HG03045 (cell line): ENCODE measurements around the gene RFTN1.
"Not testable (repeated sequence)": the region's sequence is repeated elsewhere in the genome, so short reads cannot be mapped to it uniquely, and the experiment has no call there.

ENCODE experiments used
- ATAC-seq: cut with Tn5 transposase; IDR thresholded peaks from one replicate; pipeline ENCODE4 v1.9.1; 2021; ENCODE audit warnings: mild to moderate bottlenecking, moderate library complexity; ENCODE audit not compliant: unreplicated experiment

RFTN1 gene

GRCh38 chr3:16311960-16312451 is 201.5 kb downstream of the RFTN1 start:
- ATAC-seq, result peak; percentile 49

DNA sequence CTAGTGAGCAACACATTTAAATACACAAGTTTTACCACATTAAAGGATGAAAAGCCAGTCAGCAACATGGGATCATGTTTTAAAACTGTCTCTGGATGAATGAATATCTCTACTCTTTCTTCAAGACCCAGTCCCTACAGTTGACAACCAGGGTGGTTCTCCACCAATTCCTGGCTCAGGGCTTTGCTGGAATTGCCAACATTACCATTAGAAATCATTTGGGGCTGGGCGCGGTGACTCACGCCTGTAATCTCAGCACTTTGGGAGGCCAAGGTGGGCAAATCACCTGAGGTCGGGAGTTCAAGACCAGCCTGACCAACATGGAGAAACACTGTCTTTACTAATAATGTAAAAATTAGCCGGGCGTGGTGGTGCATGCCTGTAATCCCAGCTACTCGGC is 203.0 kb downstream of the RFTN1 start:
- ATAC-seq, result not testable (repeated sequence)

DNA sequence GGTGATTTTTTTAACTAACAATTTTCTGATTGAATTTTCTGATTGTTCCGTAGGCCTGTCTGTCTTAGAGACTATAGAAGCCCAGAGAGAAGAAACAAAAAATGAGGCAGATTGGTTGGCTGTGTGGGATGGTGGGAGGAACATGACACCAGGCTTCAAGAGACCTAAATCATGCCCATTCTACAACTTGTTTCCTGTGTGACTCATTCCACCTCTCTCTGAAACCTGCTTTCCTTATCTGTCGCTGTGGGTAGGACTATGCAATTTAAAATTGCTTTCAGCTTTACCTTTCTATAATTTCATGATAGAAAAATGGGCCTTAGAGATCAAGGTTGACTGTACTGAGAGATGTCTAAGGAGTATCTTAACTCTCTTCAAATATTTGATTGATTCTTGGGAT is 203.9 kb downstream of the RFTN1 start:
- peak; percentile 67 for ATAC-seq

GRCh38 chr3:16308727-16309126 is 204.8 kb downstream of the RFTN1 start:
- ATAC-seq, result no peak

DNA sequence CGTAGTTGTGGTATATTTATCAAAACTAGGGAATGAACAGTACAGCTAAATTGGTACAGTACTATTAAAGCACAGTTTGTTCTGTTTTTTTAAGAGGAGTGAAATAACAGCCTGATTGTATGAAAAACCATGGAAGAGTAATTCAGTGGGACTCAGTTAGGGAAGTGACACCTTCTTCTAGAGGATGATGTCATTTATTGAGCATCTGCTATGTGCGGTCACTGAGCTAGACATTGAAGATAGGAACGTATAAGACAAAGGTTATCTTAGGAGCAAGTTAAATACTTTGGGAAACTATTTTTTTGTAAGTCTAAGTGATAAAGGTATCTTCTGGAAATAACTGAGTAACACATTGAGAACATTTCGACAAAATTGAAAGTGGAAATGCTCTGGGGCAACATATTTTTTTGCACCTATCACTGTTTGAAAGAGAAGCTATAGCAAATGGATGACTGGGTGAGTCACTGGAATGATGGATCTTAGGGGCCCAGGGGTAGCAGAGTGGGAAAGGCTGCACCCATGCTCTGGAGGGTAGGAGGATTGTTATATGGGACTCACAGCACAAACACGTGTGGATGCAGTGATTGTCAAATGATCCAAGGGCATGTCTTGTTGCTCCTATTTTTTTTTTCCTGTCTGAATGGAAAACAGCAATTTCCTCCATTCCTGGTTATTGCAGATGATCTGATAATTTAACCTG is 205.5 kb downstream of the RFTN1 start:
- no peak for ATAC-seq

DNA sequence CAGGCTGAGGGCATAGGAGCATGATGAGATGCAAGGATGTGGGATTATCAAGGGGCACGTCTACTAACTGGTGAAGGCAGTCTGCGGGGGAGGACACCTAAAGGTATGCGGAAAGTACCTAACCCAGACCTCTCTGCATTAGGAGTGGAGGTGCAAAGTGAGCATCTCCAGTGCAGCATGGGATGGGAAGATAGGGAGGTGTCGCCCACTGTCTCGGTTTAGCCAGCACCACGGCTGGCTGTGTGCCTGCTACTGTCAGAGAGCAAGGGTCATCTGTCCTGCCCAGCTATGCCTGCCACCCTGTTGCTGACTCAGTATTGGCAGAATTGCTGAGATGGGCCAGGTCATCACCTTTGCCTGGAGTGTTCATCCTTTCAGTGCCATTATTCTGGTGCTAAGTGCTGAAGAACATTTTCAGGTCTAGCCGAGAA is 208.4 kb downstream of the RFTN1 start:
- ATAC-seq, result no peak

DNA sequence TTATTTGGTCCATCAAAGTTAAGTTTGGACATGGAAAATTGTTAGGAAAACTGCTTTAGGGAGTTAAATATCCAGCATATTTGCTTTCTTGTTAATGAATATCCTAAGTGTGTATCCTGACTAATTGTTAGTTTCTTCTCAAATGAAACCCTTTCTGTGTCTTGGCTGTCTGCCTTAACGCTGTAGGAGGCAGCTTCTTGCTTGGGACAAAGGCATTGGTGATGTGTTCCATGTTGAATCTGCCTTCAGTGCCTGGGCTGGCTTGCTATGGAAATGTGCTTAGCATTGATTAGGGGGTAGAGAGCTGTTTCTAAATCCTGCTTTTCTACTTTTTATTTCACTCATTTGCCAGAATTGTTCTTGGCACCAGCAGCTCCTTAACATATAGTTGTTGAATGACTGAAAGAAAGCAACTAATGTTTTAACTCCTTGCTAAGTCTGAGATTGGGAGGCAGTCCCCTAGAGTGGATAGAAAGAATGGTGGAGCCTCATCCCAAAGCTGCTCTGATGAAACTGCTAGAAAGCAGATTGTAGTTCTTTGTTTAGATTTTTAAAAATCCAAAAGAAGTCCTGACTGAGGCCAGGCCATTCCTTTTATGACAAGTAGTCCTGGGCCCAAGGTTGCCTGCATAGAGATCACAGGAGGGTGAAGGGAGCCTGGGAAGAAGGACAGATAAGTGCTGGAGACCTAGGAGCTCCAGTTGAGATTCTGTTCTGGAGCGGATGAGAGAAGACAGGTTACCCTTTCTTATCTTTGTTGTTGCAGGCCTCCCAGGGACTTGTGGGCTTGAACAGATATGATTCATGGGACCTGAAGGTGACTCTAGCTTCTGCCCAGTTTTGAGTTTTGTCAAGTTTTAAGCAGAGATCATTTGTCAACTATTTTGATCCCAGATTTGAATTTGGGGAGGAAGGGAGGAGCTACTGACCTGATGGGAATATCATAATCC is 209.2 kb downstream of the RFTN1 start:
- ATAC-seq, result no peak

GRCh38 chr3:16303037-16303575 is 210.4 kb downstream of the RFTN1 start:
- ATAC-seq, result no peak

GRCh38 chr3:16302082-16302631 is 211.3 kb downstream of the RFTN1 start:
- ATAC-seq, result no peak

- no peak for ATAC-seq
Measured at GRCh38 chr3:16301507-16301906, 212.0 kb downstream of the RFTN1 start.

DNA sequence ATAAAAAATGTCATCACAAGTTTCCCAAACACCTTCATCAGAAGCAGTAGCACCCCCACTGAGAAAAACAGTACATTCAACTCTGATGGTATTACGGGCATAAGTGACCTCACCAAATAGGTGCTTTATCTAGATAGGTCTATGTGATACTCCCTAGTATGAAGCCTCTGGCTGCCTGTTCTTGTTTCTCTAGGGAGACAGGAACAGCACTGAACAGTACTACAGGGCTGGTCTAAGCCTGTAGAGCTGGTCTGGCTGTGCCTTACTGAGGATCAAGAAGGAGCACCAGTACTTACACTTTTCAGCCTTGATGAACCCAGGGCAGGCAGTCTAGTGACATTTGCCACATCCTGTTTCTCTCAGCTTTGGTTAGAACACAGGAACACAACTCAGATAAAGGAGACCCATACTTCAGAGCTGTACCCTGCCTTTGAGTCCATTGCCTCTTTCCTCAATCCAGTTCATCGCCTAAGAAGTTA is 212.6 kb downstream of the RFTN1 start:
- no peak for ATAC-seq

GRCh38 chr3:16300307-16300706 is 213.2 kb downstream of the RFTN1 start:
- ATAC-seq, result no peak

DNA sequence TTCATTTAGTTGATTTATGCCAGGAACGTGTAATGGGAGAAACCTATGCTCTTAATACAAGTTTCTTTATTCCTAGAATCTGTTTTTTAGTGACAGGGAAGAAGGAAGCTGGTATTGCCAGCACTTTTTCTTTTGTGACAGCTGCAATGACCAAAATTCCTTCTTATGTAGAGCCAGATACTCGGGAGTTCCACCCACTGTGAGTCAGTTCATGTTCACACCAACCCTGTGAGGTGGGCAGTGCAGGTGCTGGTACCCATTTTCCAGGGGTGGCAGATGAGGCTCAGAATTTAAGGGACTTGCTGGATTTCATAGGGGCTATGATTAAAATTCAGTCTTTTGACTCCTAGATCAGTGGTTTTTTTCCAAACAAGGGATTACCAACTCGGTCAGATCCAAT is 213.8 kb downstream of the RFTN1 start:
- no peak for ATAC-seq

DNA sequence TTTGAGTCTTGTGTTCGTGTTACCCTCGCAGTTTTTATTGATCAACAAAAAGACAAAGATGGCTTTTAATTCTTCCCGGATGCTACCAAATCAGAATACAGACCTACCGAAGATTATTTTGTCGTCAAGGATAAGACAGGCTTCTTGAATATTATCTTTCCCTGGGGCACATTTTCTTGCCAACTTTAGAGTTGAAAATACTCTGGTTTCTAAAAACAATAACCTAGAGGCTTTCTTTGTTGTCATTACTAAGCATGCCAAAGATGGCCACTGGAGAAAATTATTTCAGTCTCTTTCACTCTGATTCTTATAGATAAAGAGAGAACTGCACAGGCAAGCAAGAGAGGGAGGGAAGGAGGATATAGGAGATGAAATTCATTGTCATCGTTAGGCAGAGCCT is 214.6 kb downstream of the RFTN1 start:
- ATAC-seq, result no peak

- no peak for ATAC-seq
Measured at GRCh38 chr3:16297997-16298885, 215.3 kb downstream of the RFTN1 start.

- no peak for ATAC-seq
Measured at GRCh38 chr3:16295298-16295890, 218.1 kb downstream of the RFTN1 start.

- ATAC-seq, result no peak
Measured at GRCh38 chr3:16294844-16295243, 218.7 kb downstream of the RFTN1 start.

- ATAC-seq, result no peak
Measured at GRCh38 chr3:16290827-16291196, 222.7 kb downstream of the RFTN1 start.

DNA sequence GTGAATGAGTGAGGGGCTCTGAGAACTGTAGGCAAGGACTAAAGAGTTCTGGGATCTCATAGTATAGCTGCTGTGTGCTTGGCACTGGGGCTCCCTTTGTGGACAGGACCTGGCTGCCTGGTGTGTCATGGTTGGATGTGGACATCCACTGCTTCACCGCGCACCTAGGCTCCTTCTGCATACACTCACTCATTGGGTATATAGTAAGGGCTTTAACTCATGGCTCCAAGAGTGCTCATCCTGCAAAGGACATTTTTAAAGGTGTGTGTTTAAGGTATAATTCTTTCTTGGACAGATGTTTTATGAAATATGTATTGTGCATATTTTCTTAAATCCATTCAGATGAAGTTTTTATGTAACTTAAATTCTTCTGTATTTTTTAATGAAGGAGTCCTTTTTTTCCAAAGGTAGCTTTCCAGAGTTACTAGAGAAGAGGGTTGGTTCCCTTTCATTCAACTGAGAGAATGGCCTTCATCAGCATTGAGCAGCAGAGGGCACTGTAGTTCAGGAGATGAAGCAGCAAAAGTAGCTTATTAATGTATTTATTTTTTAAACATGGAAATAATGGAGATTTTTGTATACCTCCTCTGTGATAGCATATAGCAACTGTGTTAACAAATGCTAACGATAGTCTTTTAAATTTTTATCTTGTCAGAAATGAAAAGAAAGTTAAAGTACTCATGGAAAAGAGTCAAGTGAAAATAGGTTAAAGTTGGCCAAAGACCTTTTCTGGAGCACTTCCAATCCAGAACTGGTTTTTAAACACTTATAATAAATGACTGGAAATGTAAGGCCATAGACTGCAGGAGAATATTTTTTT is 223.3 kb downstream of the RFTN1 start:
- ATAC-seq, result no peak
